ENCODE results near the gene USP34.
"Not testable (repeated sequence)": the region's sequence is repeated elsewhere in the genome, so short reads cannot be mapped to it uniquely, and the experiment has no call there.

The USP34 gene

GRCh38 chr2:61205132-61205531, 265.8 kb downstream of the USP34 start:
- TF ChIP-seq CTCF (IDR thresholded peaks at IDR 0.05; ENCODE audit: low read depth, low read length, missing control alignments) = no peak
- in situ Hi-C loops (cut with HindIII; ENCODE audit: low pct_ligation_motif_present, low sequenced_read_pairs) = no loop called here
- no peaks in the 10 kb centered on the region for H3K27me3 ChIP-seq (replicated peaks)
- no peak overlapping the region for H3K27ac ChIP-seq
- no peak overlapping the region for H3K4me3 ChIP-seq (ENCODE audit: low read depth, low read length)
- peaks cover 53% of the 10 kb centered on the region for H3K36me3 ChIP-seq (replicated peaks)
- DNase-seq = no peak

- in situ Hi-C loops (cut with HindIII; ENCODE audit: low pct_ligation_motif_present, low sequenced_read_pairs) = no loop called here
- TF ChIP-seq CTCF (IDR thresholded peaks at IDR 0.05; ENCODE audit: low read depth, low read length, missing control alignments) = no peak
- Histone ChIP-seq H3K27ac (no peak overlapping the region), H3K4me3 (ENCODE audit: low read depth, low read length) (no peak overlapping the region), H3K27me3 (replicated peaks) (no peaks in the 10 kb centered on the region), H3K36me3 (replicated peaks) (peaks cover 22% of the 10 kb centered on the region)
- DNase-seq = no peak
Observed at GRCh38 chr2:61196671-61197070, 274.2 kb downstream of the USP34 start.

GRCh38 chr2:61194646-61195045, 276.2 kb downstream of the USP34 start:
- in situ Hi-C loops (cut with HindIII; ENCODE audit: low pct_ligation_motif_present, low sequenced_read_pairs); H3K4me3 ChIP-seq (ENCODE audit: low read depth, low read length); H3K27me3 ChIP-seq (replicated peaks); DNase-seq; H3K27ac ChIP-seq: not testable (repeated sequence)
- peaks cover 26% of the 10 kb centered on the region for H3K36me3 ChIP-seq (replicated peaks)

GRCh38 chr2:61193670-61194561, 277.0 kb downstream of the USP34 start:
- no peak overlapping the region for H3K4me3 ChIP-seq (ENCODE audit: low read depth, low read length)
- peaks cover 28% of the 10 kb centered on the region for H3K36me3 ChIP-seq (replicated peaks)
- no peaks in the 10 kb centered on the region for H3K27me3 ChIP-seq (replicated peaks)
- no peak overlapping the region for H3K27ac ChIP-seq
- no peak for TF ChIP-seq CTCF (IDR thresholded peaks at IDR 0.05; ENCODE audit: low read depth, low read length, missing control alignments)
- in situ Hi-C loops (cut with HindIII; ENCODE audit: low pct_ligation_motif_present, low sequenced_read_pairs) = no loop called here
- no peak for DNase-seq

- no peaks in the 10 kb centered on the region for H3K27me3 ChIP-seq (replicated peaks)
- no peak for TF ChIP-seq CTCF (IDR thresholded peaks at IDR 0.05; ENCODE audit: low read depth, low read length, missing control alignments)
- in situ Hi-C loops (cut with HindIII; ENCODE audit: low pct_ligation_motif_present, low sequenced_read_pairs) = no loop called here
- H3K27ac ChIP-seq = no peak overlapping the region
- peaks cover 77% of the 10 kb centered on the region for H3K36me3 ChIP-seq (replicated peaks)
- no peak overlapping the region for H3K4me3 ChIP-seq (ENCODE audit: low read depth, low read length)
- no peak for DNase-seq
Observed at GRCh38 chr2:61187085-61187484, 283.8 kb downstream of the USP34 start.

GRCh38 chr2:61185231-61185728, 285.6 kb downstream of the USP34 start:
- TF ChIP-seq CTCF (IDR thresholded peaks at IDR 0.05; ENCODE audit: low read depth, low read length, missing control alignments) = no peak
- H3K4me3 ChIP-seq (ENCODE audit: low read depth, low read length) = no peak overlapping the region
- H3K27me3 ChIP-seq (replicated peaks) = no peaks in the 10 kb centered on the region
- H3K27ac ChIP-seq = no peak overlapping the region
- DNase-seq = no peak
- H3K36me3 ChIP-seq (replicated peaks) = peaks cover 76% of the 10 kb centered on the region
- in situ Hi-C loops (cut with HindIII; ENCODE audit: low pct_ligation_motif_present, low sequenced_read_pairs) = no loop called here

All from brain microvascular endothelial cell (primary cell).